NCI-H524 (cell line): ENCODE data around the gene IQGAP3.

Source experiments
- DNase-seq, 2 experiments: peaks; one replicate each; lab custom pipeline; 2025; lab: John Stamatoyannopoulos, UW

The IQGAP3 gene

DNA sequence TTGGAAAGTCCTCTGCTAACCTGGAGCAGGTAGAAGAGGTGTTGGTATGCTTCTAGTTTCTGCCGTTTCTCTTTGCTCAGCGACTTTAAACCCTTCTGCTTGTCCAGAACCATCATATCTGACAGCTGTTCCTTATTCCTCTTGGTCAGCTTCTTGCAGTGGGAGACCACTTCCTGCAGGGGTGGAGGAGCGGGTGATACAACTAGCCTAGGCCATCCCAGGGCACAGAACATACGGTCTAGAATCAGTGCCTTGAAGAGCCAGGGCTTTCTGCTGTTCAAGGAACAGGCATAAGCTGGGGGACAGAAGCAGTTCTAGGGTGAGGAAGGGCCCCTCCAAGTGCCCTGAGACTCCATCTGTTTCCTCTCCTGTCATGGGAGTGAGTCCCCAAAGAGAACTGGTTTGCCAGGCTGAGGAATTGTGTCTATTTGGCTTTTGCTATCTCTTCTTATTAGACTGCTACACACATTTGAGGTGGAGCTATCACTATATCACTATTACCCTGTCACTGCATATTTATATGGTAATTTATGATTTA lies 32.5 kb downstream of the IQGAP3 start:
- DNase-seq: no peak

DNA sequence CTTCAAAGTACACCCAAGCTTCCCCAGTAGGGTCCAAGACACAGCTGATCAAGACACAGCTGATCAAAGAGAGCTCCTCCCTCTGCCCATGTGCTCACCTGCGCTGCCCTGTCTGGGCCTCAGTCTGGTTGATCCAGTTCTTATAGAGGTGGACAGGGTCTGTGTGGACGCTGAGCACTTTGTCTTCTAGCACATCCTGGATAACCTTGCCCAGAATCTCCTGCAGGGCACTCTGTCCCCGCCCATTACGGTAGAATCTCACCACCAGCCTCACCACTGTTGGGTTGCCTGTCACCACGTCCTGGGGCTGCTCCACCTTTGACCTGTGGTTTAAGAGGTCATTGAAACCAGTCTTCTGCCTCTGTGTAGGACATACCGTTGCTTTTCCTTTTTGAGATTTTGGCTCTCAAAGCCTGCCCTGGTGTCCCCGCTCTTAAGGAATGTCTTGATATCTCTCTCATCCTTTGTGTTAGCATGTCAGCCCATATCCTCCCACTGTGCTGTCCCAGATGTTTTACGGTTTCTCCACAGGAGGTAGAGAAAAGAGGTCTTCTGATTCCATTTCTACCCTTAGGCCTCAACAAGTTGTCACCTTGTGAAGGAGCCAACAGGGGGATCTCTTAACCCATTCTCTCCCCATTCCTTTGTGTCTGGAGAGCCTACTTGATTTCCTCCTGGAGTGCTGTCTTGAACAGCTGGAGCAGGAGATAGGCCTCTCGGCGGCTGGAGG lies 33.5 kb downstream of the IQGAP3 start:
- no peak for DNase-seq

DNA sequence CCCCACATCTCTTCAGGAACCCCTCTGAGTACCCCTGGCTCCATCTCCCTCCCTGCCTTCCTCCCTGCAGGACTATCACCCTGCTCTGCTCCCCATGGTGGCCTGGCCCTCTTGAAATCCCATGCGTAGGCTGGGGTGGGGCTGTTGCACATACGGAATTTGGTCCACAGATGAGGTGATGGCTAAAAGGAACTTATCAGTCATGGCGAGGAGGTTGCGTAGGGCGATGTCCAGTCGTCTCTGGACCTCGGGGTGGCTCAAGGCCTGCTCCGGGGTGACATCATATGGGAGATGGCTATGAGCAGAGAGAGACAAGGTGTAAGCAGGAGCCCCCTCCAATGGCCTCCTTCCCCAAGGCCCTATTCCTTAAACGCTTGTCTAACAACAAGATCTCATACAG lies 35.3 kb downstream of the IQGAP3 start:
- no peak for DNase-seq

DNA sequence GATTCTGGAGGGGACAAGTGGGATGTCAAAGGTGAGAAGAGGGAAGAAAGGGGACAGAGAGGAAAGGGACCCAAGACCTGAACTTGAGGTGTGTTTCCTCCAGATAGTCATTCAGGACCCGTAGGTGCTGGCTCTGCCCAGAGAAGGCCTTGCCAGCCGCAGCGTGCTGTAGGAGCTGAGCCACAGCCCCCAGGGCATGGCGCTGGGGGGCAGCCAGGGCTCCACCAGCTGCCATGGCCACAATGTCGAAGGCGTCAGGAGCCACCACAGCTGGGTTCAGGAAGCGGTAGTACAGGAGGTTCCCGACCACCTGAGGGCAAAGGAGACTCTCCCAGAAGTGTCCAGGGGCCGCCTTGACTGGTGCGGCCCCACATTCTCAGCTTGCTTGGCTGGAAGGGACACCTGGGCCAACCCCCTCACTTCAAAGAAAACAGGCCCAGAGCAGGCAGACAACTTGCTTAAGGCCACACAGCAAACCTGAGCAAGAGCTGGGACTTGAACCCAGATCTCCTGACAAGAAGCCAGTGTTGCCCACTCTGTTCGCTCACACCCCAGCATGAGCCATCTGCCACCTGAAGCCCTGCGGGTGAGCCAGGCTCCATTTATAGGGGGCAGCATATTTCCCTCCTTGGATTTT lies 37.8 kb downstream of the IQGAP3 start:
- no peak for DNase-seq

DNA sequence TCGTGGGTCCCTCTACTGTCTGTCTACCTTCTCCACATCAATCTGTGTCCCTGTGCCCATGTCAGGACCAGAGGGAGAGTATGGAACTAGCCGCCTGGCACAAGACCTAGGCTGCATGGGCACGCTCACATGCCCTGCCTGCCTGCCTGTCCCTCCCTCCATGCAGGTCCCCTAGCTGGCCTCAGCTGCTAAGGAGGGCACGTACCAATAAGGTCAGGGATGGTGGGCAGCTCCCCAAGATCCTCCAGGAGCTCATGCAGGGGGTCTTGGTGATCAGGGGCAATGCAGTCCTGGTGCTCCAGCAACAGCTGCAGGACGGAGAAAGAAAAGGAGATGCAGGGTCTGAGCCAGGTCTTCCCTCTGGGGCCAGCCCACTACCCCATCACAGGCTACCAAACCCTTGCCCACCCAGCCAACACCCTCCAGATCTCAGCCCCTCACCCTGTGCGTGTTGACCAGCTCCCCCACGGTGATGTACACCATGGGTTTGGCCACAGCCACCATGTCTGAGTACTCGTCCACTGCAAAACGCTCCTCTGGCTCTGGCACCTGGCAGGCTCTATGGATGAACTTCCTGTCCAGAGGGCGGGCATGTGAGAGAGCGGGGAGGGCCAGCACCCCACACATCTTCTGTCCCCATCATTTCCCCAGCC lies 38.7 kb downstream of the IQGAP3 start:
- no peak for DNase-seq

DNA sequence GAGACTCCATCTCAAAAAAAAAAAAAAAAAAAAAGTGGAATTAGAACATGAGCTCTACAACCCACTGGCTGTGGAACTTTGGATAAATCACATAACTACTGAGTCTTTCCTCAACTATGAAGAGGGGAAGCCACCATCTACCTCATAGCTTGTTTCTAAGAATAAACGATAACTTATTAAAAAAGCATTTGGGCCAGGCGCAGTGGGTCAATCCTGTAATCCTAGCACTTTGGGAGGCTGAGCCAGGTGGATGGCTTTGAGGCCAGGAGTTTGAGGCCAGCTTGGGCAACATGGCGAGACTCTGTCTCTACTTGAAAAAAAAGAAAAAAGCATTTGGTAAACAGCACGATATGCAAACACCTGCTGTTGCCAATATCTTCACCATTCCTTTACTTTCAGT lies 40.0 kb downstream of the IQGAP3 start:
- DNase-seq: no peak

DNA sequence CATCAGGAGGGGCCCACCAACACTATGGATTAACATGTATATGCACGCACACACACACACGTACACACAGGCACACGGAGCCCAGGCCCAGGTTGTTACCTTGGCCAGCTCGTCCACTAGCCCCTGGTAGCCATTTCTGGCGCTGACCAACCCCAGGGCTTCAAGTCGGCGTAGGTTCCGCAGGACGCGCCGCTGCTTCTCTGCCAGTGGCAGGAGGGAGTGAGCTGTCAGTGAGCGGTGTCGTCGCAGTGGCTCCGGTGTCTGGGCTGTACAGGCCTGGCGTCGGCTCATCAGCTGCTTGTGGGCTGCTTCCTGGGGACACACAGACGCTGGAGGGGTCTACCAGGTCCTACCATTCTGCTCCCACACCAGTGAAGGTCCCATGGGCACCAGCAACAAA lies 42.4 kb downstream of the IQGAP3 start:
- DNase-seq: no peak

DNA sequence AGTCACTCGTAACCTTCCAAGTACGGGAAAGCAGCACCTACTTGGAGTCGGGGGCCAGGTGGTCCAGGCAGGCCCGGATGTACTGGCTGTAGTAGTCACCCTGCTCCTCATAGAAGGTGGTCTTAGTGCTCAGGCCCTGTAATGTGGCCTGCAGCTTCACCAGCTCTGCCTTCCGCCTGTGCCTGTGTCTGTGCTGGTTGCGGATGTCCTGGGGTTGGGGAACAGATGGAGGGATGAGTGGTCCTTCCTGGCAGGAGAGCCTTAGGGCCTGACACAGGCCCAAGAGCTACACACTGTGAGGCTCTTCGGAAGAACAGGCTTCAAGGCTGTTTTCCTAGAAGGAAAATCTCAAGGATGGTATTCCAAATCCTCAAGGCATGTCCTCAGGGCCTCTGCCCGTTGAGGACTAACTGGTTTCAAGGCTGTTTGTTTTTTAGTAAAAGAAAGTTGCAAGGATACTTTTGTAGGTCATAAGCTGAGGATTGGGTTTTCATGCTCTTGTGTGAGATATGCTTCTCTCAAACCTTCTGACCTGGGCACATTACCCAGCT lies 43.4 kb downstream of the IQGAP3 start:
- no peak for DNase-seq

DNA sequence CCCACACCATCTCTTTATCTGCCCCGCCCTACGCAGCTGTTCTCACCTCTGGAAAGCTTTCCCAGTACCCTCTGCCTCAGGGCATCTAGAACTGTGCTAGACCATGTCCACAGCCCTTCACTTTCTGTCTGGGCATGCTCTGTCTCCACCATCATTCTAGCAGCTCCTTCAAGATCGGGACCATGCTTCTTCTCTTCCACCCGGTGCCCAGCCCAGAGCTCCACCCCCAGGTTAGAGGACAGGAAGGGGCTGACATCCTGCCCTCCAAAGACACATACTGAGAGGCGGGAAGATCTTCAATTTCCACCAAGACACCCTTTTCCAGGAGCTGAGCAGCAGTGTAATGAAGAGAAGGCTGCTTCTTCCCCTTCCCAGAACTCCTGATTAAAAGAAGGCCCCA lies 44.1 kb downstream of the IQGAP3 start:
- DNase-seq: no peak

DNA sequence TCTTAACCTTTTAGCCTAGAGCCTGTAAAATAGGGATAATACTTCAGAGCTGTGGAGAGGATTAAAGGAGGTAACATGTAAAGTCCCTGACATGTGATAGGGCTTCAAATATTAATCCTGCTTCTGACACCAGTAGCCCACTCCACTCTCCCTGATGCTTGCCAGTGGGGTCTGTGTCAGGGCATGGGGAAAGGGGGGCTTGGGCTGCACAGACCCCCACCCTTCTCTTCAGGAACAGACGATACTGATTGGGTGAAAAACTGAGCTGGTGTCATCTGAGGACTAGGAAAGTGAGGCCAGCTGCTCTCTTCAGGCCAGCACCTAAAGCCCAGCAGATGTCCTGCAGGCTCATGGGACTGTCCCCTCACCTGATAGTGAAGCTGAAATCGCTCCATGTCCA lies 44.8 kb downstream of the IQGAP3 start:
- peak in 1 of 2 experiments; percentile 71 for DNase-seq

DNA sequence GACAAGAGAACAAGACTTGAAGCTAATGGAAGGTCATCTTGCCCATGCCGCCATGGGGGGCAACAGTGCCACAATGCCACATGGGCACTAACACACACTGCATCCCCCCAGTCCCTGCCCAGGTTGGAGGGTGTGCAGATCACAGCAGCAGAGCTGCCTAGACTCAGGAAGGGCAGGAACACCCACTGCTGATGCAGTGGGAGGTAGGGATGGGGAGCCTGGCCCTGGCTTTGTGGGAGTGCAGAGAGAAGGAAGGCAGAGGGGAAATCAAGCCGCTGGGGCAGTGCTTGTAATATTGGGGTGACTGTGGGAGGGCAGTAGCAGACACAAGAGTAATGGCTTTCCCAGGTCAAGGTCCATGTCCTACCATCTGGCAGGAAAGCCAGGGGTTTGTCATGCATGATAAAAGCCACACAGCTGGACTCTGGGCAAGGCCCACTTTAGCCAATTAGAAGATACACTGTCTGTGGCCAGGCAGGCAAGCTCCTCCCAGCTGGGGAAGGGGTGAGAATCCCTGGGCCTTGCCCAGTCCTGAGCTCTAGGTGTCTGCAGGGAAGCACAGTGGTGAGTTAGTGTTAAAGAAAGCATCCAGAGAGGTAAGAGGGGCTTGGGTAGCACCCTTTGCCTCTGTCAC lies 46.4 kb downstream of the IQGAP3 start:
- no peak for DNase-seq

DNA sequence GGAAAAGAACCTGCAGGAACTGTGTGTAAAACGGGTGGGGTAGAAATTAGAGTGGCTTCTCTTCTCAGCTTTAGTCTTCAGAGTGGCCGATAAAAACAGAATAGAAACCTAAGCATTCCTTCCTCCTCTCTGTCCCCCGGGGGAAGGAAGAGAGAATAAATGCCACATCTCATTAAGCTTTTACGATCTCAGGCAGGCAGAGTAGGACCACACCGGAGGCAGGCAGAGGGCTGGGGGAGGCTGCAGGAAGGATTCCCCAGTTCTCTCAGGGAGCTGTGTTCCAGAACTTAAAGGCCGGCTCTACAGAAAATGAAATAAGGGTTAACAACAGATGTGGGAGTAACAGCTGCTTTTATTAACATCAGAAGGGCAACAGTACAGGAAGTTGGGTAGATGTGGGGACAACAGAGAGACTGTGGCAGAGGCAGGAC lies 47.3 kb downstream of the IQGAP3 start:
- DNase-seq: no peak

DNA sequence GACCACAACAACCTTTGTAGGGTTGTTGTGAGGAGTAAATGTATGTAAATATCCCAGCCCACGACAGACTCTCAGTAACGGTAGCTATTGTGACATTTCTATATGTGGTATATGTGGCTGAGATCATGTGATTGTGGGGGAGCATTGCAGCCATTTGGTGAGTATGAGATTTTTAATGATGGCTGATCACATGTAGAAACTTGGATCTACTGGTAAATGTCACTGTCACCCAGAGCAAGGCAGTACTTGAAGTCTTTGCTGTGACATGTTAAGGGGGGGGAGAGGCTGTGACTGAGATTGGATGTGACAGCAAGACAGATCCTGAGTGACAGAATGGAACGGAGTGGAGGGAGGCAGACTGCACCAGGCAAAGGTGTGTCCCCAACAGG lies 47.9 kb downstream of the IQGAP3 start:
- DNase-seq: no peak

DNA sequence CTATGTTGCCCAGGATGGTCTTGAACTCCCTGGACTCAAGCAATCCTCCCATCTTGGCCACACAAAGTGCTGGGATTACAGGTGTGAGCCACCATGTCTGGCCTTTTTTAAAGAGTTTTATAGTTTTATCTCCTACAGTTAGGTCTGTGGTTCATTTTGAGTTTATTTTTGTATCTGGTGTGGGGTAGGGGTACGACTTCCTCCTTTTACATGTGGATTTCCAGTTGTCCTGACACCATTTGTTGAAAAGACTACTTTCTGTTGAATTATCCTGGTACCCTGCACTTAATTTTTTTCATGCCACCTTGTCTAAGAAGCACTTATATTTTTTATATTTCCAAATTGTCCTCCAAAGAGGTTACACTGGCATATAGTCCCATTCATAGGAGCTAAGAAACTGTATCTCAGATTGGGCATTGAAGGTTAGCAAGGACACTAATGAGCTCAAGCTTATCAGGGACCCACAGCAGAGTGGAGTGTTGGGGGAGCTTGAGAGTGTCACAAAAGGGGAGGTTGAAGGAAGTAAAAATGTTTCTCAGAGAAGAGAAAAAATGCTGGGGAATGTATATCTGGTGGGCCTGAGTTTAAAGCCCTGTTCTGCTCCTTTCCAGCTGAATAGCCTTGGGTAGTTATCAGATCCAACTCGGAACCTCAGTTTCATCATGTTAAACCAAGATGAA lies 48.4 kb downstream of the IQGAP3 start:
- DNase-seq: no peak

DNA sequence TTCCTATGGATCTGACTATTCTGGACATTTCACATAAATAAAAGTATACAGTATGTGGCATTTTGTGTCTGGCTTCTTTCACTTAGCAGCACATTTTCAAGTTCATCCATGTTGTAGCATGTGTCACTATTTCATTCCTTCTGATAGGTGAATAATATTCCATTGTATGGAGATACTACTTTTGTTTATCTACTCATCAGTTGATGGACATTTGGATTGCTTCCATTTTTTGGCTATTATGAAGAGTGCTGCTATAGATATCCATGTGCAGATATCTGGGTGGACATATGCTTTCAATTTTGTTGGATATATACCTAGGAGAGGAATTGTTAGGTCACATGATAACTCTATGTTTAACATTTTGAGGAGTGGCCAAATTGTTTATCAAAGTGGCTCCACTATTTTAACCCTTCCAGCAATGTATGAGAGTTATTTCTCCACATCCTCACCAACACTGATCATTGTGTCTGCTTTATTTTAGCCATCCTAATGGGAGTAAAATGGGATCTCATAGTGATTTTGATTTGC lies 49.9 kb downstream of the IQGAP3 start:
- DNase-seq: no peak

DNA sequence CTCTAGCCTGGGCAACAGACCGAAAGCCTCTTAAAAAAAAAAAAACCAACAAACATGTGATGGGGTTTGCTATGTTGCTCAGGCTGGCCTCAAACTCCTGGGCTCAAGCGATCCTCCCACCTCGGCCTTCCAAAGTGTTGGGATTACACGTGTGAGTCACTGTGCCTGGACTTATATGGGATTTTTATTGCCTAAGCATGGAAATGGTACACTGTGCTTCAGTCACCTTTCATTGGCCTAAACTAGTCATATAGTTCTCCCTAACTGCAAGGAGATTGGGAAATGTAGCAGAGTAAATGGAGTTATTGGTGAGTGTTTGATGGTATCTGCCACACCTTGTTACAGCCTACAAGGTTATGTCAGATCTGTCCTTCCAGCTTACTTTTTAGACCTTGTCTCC lies 54.6 kb downstream of the IQGAP3 start:
- DNase-seq: no peak

DNA sequence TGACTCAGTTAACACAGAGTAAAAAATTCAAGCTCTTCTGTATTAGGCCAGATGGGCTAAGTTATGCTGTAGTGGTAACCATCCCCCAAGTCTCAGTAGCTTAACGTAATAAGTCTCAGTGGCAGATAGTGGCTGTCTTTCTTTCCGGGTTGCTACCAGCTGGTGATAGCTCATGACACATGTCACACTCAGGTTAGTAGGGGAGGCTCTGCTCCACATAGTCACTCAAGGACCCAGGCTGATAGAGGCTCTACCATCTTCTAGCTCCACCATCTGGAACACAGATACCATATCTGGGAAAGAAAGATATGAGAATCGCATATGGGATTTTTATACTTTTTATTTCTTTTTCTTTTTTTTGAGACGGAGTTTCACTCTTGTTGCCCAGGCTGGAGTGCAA lies 55.5 kb downstream of the IQGAP3 start:
- DNase-seq: peak; percentile 39 to 72

DNA sequence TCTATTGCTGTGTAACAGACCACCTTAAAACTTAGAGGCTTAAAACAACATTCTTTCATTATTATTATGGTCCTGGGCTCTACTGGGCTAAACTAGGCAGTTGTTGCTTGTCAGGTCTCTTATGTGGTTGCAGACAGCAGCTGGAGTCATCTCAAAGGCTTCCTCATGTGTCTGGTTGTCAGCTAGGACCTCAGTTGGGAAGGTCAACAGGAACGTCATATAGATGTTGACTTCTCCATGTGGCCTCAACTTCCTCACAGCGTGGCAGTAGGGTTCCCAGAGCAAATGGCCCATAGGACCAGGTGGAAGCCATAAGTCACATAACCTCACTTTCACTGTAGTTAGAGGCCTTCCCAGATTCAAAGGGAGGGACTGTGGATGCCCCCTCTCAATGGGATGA lies 56.4 kb downstream of the IQGAP3 start:
- DNase-seq: no peak

DNA sequence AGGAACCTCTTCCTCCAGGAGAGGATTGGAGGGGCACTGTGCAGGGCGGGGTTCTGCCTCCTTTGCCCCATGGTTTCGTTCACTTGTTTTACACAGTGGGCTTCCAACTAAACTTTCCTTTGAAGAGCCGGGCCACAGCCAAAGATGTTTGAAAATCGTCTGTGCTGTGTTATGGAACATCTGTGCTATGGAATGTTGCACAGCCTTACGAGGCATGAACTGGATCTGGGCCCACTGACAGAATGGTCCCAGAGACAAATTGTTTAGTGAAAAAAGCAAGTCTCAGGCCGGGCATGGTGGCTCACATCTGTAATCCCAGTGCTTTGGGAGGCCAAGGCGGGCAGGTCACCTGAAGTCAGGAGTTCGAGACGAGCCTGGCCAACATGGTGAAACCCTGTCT lies 59.2 kb downstream of the IQGAP3 start:
- no peak for DNase-seq

DNA sequence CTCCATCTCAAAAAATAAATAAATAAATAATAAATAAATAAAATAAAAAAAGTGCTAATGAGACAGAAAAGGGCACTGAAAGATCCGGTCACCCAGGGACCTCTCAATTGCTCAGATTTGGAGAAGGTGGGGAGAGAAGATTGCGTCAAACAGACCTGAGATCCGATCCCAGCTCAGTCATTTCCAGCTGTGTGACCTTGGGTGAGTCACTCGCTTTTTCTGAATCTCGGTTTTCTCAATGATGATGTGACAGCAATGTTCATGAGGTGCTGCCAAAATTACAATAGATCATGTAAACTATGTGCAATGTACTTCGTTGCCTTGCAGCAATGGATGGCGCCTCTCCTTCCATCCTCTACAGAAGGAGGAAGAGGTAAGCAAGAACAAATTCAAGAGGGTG lies 60.7 kb downstream of the IQGAP3 start:
- no peak for DNase-seq

DNA sequence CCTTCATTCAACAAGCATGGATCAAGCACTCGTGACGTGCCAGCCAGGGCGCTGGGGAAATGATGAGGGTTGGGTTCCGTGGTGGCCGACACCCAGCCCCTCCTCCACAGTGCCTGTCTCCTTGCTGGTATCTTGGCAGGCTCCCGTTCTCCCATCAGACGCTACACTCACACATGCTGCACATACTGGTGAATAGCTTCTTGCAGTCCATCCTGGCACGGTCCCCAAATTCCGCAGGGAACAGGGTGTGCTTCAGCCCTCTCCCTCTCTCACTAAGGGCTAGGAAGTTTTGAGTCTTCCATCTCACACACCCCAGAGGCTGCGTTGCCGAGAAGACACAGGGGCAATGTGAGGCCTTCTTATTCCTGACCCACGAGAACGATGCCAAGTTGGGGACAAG lies 61.7 kb downstream of the IQGAP3 start:
- no peak for DNase-seq
